ENCODE data around the gene GPATCH1.

Gene GPATCH1

GRCh38 chr19:33130433-33130832 lies 49.5 kb downstream of the GPATCH1 start:
- TF ChIP-seq, protein P1, sequence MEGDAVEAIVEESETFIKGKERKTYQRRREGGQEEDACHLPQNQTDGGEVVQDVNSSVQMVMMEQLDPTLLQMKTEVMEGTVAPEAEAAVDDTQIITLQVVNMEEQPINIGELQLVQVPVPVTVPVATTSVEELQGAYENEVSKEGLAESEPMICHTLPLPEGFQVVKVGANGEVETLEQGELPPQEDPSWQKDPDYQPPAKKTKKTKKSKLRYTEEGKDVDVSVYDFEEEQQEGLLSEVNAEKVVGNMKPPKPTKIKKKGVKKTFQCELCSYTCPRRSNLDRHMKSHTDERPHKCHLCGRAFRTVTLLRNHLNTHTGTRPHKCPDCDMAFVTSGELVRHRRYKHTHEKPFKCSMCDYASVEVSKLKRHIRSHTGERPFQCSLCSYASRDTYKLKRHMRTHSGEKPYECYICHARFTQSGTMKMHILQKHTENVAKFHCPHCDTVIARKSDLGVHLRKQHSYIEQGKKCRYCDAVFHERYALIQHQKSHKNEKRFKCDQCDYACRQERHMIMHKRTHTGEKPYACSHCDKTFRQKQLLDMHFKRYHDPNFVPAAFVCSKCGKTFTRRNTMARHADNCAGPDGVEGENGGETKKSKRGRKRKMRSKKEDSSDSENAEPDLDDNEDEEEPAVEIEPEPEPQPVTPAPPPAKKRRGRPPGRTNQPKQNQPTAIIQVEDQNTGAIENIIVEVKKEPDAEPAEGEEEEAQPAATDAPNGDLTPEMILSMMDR (IDR thresholded peaks at IDR 0.05; ENCODE audit: insufficient read depth, low read length, poor library complexity, severe bottlenecking), result no peak
- Histone ChIP-seq H3K27me3 (replicated peaks; ENCODE audit: control insufficient read depth, insufficient read depth, low read length) (no peaks in the 10 kb centered on the region), H3K36me3 (ENCODE audit: control insufficient read depth, insufficient read depth, low read length) (peaks cover 3% of the 10 kb centered on the region), H3K4me3 (replicated peaks; ENCODE audit: low read depth, low read length) (no peak overlapping the region)
- DNase-seq (ENCODE audit: extremely low read depth, insufficient read length), result no peak

DNA sequence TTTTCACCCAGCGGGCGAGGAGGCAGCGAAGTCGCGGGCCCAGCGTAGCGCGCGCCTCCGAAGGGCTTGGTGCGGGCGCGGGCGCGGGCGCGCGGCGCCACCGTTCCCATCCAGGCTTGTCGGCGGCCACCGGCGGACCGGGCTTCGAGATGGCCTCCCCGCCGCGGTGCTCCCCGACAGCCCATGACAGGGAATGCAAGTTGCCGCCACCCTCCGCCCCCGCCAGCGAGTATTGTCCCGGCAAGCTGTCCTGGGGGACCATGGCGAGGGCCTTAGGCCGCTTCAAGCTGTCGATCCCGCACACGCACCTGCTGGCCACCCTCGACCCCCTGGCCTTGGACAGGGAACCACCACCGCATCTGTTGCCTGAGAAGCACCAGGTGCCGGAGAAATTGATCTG lies 51.0 kb downstream of the GPATCH1 start, which contains the start of gene WDR88:
Gene WDR88 (plus strand): TSS at position 94 of the 400 bp plus-strand sequence. CDS start 56 bp downstream, at position 150.
- TF ChIP-seq, protein P1 (IDR thresholded peaks at IDR 0.05; ENCODE audit: insufficient read depth, low read length, poor library complexity, severe bottlenecking), result no peak
- no peak within 1 kb of the TSS for H3K4me3 ChIP-seq (replicated peaks; ENCODE audit: low read depth, low read length)
- peaks cover 3% of the 10 kb centered on the region for H3K36me3 ChIP-seq (ENCODE audit: control insufficient read depth, insufficient read depth, low read length)
- no peaks in the 10 kb centered on the region for H3K27me3 ChIP-seq (replicated peaks; ENCODE audit: control insufficient read depth, insufficient read depth, low read length)
- no peak for DNase-seq (ENCODE audit: extremely low read depth, insufficient read length)

- TF ChIP-seq, protein P1 (IDR thresholded peaks at IDR 0.05; ENCODE audit: insufficient read depth, low read length, poor library complexity, severe bottlenecking), result peak; percentile 36
- Histone ChIP-seq H3K27me3 (replicated peaks; ENCODE audit: control insufficient read depth, insufficient read depth, low read length) (no peaks in the 10 kb centered on the region), H3K4me3 (replicated peaks; ENCODE audit: low read depth, low read length) (no peak overlapping the region), H3K36me3 (ENCODE audit: control insufficient read depth, insufficient read depth, low read length) (peaks cover 3% of the 10 kb centered on the region)
- DNase-seq (ENCODE audit: extremely low read depth, insufficient read length), result no peak
Observed at GRCh38 chr19:33132425-33132824, 51.4 kb downstream of the GPATCH1 start.

DNA sequence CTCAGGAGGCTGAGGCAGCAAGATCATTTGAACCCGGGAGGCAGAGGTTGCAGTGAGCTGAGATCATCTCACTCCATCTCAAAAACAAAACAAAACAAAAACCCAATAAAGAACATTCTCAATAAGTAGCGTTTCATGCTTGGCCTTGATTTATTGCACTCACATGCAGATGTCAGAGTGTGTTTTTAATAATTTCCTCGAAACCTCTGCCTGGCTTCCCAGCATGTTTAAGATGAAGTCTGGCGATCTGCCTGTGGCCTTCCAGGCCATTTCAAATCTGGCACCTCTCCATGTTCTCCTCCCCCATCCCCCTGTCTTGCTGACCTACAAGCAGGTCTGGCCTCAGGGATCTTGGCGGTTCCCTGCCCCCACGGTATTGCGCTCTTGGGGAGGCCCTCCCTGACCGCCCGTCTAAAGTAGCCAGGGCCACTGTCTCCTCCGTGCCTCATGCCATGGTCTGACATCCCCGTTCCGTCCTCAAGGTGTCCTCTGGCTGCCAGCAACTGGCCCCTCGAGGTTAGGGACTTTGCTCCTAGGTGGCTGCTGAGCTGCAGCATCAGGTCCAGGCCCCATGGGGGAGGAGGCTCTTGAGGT lies 52.6 kb downstream of the GPATCH1 start:
- H3K36me3 ChIP-seq (ENCODE audit: control insufficient read depth, insufficient read depth, low read length), result peaks cover 3% of the 10 kb centered on the region
- no peaks in the 10 kb centered on the region for H3K27me3 ChIP-seq (replicated peaks; ENCODE audit: control insufficient read depth, insufficient read depth, low read length)
- TF ChIP-seq, protein P1 (IDR thresholded peaks at IDR 0.05; ENCODE audit: insufficient read depth, low read length, poor library complexity, severe bottlenecking), result no peak
- DNase-seq (ENCODE audit: extremely low read depth, insufficient read length), result no peak
- H3K4me3 ChIP-seq (replicated peaks; ENCODE audit: low read depth, low read length), result no peak overlapping the region

DNA sequence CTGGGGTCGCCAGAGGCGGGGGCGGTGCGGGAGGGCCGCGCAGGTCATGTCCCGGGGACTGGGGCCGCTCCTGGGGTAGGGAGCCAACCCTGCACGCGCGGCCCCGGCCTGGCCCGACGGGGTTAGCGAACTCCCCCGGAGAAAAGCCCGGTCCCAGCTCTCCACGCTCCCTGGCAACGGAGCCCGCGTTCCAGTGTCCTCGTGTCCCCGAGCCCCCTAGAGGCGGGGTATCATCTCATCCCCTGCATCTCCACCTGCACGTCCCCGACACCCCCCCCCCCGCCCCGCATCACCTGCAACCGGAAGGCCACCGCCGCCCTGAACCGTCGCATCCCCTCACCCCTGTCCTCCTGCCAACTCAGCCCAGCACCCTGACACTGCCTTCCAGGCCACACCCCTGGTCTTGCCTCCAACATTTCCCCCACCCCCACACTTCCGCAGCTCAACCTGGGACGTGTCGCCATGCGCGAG lies 53.6 kb downstream of the GPATCH1 start:
- peak; percentile 46 for DNase-seq (ENCODE audit: extremely low read depth, insufficient read length)
- TF ChIP-seq, protein P1 (IDR thresholded peaks at IDR 0.05; ENCODE audit: insufficient read depth, low read length, poor library complexity, severe bottlenecking), result no peak
- Histone ChIP-seq H3K4me3 (replicated peaks; ENCODE audit: low read depth, low read length) (peak overlapping the region; percentile 17; the same call in 1 of the 2 replicates), H3K27me3 (replicated peaks; ENCODE audit: control insufficient read depth, insufficient read depth, low read length) (no peaks in the 10 kb centered on the region), H3K36me3 (ENCODE audit: control insufficient read depth, insufficient read depth, low read length) (peaks cover 3% of the 10 kb centered on the region)

Measured in GM06990 (cell line).